Gastroesophageal sphincter (tissue), 4 donors: ENCODE results near the gene PEX6. TPM values are rescaled to one million over a fixed set of nuclear protein-coding genes. Genes with fewer than 3 reads are reported as not detected.
A peak's percentile ranks its signal among the peaks of the same experiment; 100 is the strongest.

ENCODE experiments used
- ATAC-seq: fragments of 150-250 bp; one replicate; pipeline ENCODE4 v1.9.1; 2016; ENCODE audit warnings: mild to moderate bottlenecking, moderate library complexity
- H3K27ac ChIP-seq, 4 donors: fragments of 200-600 bp; sonication (generic) in 3 of 4; 1 replicate in 3 of 4; 2 replicates in 1 of 4; pipeline ENCODE4 v1.5.1; 2016 to 2019
- H3K27me3 ChIP-seq: fragments of 200-600 bp; sonication (generic); one replicate; pipeline ENCODE4 v1.5.1; 2019
- H3K36me3 ChIP-seq, 2 donors: fragments of 200-600 bp; sonication (generic); one replicate each; pipeline ENCODE4 v1.5.1; 2019; ENCODE audit warnings: control low read depth in 1 of 2
- H3K4me1 ChIP-seq, 3 donors: fragments of 200-600 bp; sonication (generic); 1 replicate in 2 of 3; 2 replicates in 1 of 3; pipeline ENCODE4 v1.5.1; 2016 to 2019; ENCODE audit warnings: control low read depth in 2 of 3
- H3K4me3 ChIP-seq, 2 donors: fragments of 200-600 bp; sonication (generic); one replicate each; pipeline ENCODE4 v1.5.1; 2019; ENCODE audit warnings: mild to moderate bottlenecking in 1 of 2, moderate library complexity in 1 of 2
- H3K9me3 ChIP-seq, 3 donors: fragments of 200-600 bp; sonication (generic); one replicate each; pipeline ENCODE4 v1.5.1; 2017 to 2019; ENCODE audit warnings: control low read depth in 2 of 3
- EP300 ChIP-seq: sonication (generic); formaldehyde crosslinking; IDR thresholded peaks from one replicate; pipeline ENCODE4 v1.6.1; 2017; ENCODE audit warnings: antibody characterized with exemption, mild to moderate bottlenecking
- POLR2A ChIP-seq, 2 donors: fragments of 450-650 bp; IDR thresholded peaks; one replicate each; pipeline ENCODE4 v1.6.1; 2017; ENCODE audit warnings: antibody characterized with exemption in 2 of 2, mild to moderate bottlenecking in 2 of 2, moderate library complexity in 1 of 2
- POLR2AphosphoS5 ChIP-seq: sonication (generic); formaldehyde crosslinking; IDR thresholded peaks from one replicate; pipeline ENCODE4 v1.6.1; 2017; ENCODE audit warnings: antibody characterized with exemption
- WGBS, 2 donors: methylation state at CpG; one replicate each; pipeline ENCODE4 v1.1.5; 2018; ENCODE audit warnings: low coverage in 1 of 2; 5-methylcytosine and 5-hydroxymethylcytosine counted together
- total RNA-seq, 4 donors: library from RNA; depleted of rRNA; stranded (reverse); fragments of >200 nt; gene quantifications; one replicate each; pipeline ENCODE4 v1.1.0, GENCODE V29; 2016
- TF ChIP-seq, protein P1 (sequence below), 4 experiments: fragments of 200-600 bp in 2 of 4; fragments of 450-650 bp in 2 of 4; sonication (generic) in 1 of 4; IDR thresholded peaks; one replicate each; pipeline ENCODE4 v1.5.1; 2017 to 2019; ENCODE audit warnings: antibody characterized with exemption in 4 of 4, mild to moderate bottlenecking in 2 of 4, moderate library complexity in 2 of 4

The PEX6 gene
- total RNA-seq, 4 donors from 2014 or later: 9.8 to 23.5 (median 21.2) TPM

DNA sequence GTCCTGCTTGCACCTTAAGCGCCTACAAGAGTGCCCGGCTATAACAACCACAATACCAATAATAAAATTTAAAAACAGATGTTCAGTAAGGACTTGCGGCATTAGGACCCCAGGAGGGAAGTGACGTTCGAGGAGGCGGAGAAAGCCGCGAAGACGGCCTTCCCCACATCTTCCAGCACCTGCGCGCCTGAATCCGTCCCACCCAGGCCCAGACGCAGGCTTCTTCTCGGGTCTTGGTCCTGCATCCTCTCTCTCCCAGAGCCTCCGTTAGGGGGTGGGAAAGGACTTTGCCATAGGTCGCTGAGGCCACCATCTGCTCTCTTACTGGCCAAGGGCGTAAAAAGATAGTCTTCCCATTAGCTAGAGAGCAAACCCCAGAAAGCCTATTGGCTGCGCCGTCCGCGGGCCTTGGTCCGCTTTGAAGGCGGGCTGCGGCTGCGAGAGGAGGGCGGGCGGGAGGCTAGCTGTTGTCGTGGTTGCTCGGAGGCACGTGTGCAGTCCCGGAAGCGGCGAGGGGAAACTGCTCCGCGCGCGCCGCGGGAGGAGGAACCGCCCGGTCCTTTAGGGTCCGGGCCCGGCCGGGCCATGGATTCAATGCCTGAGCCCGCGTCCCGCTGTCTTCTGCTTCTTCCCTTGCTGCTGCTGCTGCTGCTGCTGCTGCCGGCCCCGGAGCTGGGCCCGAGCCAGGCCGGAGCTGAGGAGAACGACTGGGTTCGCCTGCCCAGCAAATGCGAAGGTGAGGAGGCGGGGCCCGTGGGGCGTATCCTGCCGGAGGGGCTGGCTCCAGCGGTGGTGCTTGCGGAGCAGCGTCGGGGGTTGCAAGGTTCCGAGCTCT, 49.8 kb downstream of the PEX6 start, which contains the start of gene CNPY3:
Gene CNPY3, plus strand, starts transcription at position 495 of the 835 bp plus-strand sequence. Its CDS starts 91 bp downstream, at position 586.
- peaks cover 0 to 12% of the 10 kb centered on the region in 2 donors for H3K36me3 ChIP-seq
- peak within 1 kb of the TSS; percentile 80 to 81 for H3K4me3 ChIP-seq
- no peaks in the 10 kb centered on the region for H3K9me3 ChIP-seq
- ATAC-seq: peak; percentile 96
- peak within 1 kb of the TSS; percentile 73 to 95 (median 90) for H3K27ac ChIP-seq
- peaks cover 4 to 52% (median 11%) of the 10 kb centered on the region in 3 donors for H3K4me1 ChIP-seq
- peaks cover 17% of the 10 kb centered on the region for H3K27me3 ChIP-seq
- TF ChIP-seq, protein P1, sequence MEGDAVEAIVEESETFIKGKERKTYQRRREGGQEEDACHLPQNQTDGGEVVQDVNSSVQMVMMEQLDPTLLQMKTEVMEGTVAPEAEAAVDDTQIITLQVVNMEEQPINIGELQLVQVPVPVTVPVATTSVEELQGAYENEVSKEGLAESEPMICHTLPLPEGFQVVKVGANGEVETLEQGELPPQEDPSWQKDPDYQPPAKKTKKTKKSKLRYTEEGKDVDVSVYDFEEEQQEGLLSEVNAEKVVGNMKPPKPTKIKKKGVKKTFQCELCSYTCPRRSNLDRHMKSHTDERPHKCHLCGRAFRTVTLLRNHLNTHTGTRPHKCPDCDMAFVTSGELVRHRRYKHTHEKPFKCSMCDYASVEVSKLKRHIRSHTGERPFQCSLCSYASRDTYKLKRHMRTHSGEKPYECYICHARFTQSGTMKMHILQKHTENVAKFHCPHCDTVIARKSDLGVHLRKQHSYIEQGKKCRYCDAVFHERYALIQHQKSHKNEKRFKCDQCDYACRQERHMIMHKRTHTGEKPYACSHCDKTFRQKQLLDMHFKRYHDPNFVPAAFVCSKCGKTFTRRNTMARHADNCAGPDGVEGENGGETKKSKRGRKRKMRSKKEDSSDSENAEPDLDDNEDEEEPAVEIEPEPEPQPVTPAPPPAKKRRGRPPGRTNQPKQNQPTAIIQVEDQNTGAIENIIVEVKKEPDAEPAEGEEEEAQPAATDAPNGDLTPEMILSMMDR (IDR thresholded peaks at IDR 0.05): no peak
- TF ChIP-seq EP300 (no peak), POLR2A (IDR thresholded peaks at IDR 0.05) (peak; percentile 44 to 68), POLR2AphosphoS5 (peak; percentile 57)
- WGBS, 2 donors: 0 to 1% methylated on average over 8 to 17 of the region's 63 CpGs

DNA sequence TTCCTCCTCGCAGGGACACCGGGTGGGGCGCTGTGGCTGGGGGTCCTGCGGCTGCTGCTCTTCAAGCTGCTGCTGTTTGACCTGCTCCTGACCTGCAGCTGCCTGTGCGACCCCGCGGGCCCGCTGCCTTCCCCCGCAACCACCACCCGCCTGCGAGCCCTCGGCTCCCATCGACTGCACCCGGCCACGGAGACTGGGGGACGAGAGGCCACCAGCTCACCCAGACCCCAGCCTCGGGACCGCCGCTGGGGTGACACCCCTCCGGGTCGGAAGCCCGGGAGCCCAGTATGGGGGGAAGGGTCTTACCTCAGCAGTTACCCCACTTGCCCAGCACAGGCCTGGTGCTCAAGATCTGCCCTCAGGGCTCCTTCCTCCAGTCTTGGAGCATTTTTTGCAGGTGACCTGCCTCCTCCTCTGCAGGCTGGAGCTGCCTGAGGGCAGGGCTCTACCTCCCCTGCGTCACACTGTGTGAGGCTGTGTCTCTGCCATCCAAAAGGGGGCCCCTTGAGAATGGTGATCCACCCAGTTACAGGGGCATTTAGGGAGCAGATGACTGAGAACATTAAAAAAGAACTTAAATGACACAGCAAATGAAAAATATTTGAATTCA, 53.6 kb downstream of the PEX6 start:
- Histone ChIP-seq H3K36me3 (no peaks in the 10 kb centered on the region), H3K4me3 (no peak overlapping the region), H3K27ac (no peak overlapping the region), H3K4me1 (peaks cover 0 to 18% (median under 1%) of the 10 kb centered on the region in 3 donors), H3K9me3 (no peaks in the 10 kb centered on the region), H3K27me3 (peaks cover 33% of the 10 kb centered on the region)
- WGBS, 2 donors: no CpG with 5 or more reads among the region's 23 CpGs
- TF ChIP-seq POLR2AphosphoS5 (no peak), POLR2A (IDR thresholded peaks at IDR 0.05) (no peak), EP300 (no peak)
- TF ChIP-seq, protein P1 (IDR thresholded peaks at IDR 0.05): no peak
- ATAC-seq: no peak

DNA sequence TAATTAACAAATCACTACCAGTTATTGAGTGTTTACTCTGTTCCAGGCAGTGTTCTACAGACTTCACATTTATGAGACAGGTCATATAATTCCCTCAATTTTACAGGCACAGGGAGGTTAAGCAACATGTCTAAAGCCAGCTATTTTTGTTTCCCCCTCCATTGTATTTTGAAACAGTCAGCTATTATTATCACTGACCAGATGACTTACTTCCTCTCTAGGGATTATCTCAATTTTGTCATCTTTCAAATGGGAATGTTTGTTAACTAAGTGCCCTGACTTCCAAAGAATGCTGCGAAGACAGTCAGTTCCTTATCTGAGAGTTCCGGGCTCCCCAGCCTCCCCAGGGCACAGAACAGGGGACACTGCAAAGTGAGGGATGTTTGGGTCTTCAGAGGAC, 55.3 kb downstream of the PEX6 start:
- peaks cover 0 to 11% (median 0%) of the 10 kb centered on the region in 3 donors for H3K4me1 ChIP-seq
- H3K9me3 ChIP-seq: no peaks in the 10 kb centered on the region
- peak; percentile 24 for ATAC-seq
- H3K27me3 ChIP-seq: peaks cover 33% of the 10 kb centered on the region
- TF ChIP-seq POLR2AphosphoS5: no peak
- no peak for TF ChIP-seq EP300
- TF ChIP-seq, protein P1 (IDR thresholded peaks at IDR 0.05): no peak
- TF ChIP-seq POLR2A (IDR thresholded peaks at IDR 0.05): no peak
- no peak overlapping the region for H3K4me3 ChIP-seq
- H3K27ac ChIP-seq: no peak overlapping the region
- H3K36me3 ChIP-seq: no peaks in the 10 kb centered on the region
- WGBS, 2 donors: no CpG with 5 or more reads among the region's 2 CpGs

DNA sequence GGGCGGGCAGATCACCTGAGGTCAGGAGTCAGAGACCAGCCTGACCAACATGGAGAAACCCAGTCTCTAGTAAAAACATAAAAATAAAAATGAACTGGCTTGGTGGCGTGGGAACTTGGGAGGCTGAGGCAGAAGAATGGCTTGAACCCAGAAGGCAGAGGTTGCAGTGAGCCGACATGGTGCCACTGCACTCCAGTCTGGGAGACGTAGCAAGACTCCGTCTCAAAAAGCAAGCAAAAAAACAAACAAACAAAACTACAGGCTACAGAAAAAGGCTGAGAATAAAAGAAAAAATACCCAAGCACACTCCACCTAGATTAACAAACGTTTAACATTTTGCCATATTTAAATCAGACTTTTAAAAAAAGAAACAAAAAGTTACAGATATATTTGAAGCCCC, 57.2 kb downstream of the PEX6 start:
- no peaks in the 10 kb centered on the region for H3K4me1 ChIP-seq
- 58 to 82% methylated on average over 6 of the region's 6 CpGs for WGBS, 2 donors
- ATAC-seq: no peak
- H3K27ac ChIP-seq: no peak overlapping the region
- peaks cover 33% of the 10 kb centered on the region for H3K27me3 ChIP-seq
- no peaks in the 10 kb centered on the region for H3K9me3 ChIP-seq
- TF ChIP-seq EP300 (no peak), POLR2AphosphoS5 (no peak), POLR2A (IDR thresholded peaks at IDR 0.05) (no peak)
- TF ChIP-seq, protein P1 (IDR thresholded peaks at IDR 0.05): no peak
- H3K36me3 ChIP-seq: no peaks in the 10 kb centered on the region
- no peak overlapping the region for H3K4me3 ChIP-seq
